ENCODE results near the gene PGM5.

PGM5 gene

DNA sequence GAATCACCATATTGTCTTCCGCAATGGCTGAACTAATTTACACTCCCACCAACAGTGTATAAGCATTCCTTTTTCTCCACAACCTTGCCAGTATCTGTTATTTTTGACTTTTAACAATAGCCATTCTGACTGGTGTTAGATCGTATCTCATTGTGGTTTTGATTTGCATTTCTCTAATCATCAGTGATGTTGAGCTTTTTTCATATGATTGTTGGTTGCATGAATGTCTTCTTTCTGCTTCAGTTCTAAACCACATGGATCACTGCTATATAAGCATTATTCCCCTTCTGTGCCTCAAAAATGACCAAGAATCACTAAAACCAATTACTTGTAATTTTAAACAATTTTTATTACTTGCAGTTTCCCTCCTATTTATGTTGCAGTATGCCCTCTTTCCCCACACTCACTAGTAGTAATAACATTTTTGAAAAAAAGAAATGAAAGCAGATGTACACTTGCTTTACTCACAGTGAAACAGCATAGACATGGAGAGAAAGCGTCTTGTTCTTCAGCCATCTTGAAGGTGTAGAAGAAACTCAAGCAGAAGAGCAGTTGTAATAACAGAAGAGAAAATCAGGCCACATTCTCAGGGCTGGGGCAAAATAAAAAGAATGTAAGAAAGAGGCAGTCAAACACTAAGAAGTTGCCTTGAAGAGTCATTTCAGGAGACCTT lies 188.8 kb downstream of the PGM5 start:
- no peak for DNase-seq

- DNase-seq: no peak
Observed at GRCh38 chr9:68546596-68547390, 190.4 kb downstream of the PGM5 start.

DNA sequence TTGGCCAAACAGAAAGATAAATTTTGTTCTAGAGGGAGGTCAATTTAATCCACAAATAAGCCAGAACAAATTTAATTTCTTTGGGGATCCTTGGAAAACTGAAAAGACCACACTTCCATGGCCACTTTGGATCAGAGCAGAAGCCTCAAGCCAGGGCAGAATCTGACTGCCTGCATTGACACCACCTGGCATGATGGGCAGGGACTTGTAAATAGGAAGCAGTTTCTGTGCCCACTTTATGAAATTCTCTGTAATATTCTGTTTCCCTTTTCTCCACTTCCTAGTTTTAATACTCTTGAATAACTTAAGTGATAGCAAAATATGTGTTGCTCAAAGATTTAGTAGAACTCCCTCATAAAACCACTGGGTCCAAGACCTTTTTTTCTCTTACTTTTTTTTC lies 191.0 kb downstream of the PGM5 start:
- DNase-seq: no peak

- no peak for DNase-seq
Observed at GRCh38 chr9:68548241-68548640, 191.8 kb downstream of the PGM5 start.

GRCh38 chr9:68551191-68551590 lies 194.8 kb downstream of the PGM5 start:
- no peak for DNase-seq

GRCh38 chr9:68552700-68553476 lies 196.5 kb downstream of the PGM5 start:
- DNase-seq: no peak

GRCh38 chr9:68555437-68556150 lies 199.2 kb downstream of the PGM5 start:
- no peak for DNase-seq

DNA sequence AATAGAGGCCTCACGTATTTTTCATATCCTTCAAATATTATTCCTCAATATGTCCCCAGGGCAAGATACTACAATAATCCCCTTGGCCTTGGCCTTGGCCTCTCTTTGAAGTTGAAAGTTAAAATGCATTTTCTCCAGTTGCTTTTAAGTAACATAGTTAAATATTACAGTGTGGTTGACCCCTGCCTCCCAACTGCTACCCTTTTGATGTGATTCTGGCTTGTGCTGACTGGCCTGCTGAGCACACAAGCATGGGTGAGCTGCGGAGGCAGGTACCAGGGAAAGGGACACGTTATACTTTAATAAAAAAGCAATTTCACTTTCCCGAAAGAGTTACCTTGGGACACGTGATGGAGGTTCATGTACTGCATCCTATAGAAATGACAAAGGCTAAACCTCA lies 202.1 kb downstream of the PGM5 start:
- DNase-seq: no peak

DNA sequence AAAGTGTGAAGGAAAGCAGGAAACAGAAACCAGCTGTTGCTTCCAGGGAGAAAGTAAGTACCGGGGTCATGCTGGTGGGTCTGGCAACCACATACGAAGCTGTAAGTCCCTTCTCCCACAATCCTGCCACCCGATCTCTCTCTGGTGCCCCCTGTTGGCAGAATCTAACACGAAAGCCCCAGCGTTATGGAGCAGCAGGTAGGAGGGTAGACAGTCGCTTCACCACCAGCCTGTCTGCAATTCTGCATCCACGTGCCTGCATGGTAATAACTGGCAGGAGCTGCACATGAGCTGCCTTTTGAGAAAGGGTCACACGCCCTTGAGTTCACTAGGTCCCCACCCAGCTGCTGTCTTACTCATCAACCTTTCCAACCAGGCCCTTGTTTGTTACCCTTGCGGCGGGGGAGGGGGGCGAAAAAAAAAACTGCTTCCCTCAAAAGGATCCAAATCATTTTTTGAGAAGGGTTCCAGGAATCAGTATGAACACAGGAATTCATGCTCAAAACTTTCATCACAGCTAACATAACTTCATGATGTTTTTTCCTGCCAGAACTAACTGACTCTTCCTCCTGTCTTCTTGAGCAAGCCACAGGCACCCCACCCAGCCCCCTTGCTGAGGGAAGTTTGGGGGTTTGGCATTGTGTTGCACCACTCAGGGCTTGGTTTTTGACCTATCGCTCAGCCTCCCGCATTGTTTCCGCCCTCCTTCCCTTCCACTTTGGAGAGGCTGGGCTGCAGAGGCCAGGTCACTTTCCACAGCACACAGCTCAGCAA lies 203.8 kb downstream of the PGM5 start:
- peak; percentile 3 for DNase-seq

DNA sequence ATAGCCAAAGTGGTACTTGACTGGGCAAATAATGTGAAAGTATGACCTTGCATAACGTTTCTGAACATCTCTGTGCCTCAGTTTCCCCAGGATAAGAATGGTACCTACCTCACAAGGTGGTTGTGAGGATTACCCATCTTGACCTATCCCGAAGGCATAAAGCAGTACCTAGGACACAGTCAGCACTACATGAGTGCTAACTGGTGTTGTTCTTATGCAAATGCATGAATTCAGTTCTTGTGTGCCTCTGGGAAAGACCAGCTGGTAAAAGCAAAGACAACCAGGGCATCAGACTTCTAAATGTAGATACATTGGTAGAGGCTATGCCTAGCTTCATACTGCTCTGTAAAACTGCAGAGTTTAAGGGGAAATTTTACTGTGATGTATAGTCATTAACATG lies 206.1 kb downstream of the PGM5 start:
- no peak for DNase-seq

GRCh38 chr9:68567565-68567964 lies 211.2 kb downstream of the PGM5 start:
- no peak for DNase-seq

- no peak for DNase-seq
Observed at GRCh38 chr9:68574150-68574549, 217.7 kb downstream of the PGM5 start.

GRCh38 chr9:68575817-68576216 lies 219.4 kb downstream of the PGM5 start:
- no peak for DNase-seq

DNA sequence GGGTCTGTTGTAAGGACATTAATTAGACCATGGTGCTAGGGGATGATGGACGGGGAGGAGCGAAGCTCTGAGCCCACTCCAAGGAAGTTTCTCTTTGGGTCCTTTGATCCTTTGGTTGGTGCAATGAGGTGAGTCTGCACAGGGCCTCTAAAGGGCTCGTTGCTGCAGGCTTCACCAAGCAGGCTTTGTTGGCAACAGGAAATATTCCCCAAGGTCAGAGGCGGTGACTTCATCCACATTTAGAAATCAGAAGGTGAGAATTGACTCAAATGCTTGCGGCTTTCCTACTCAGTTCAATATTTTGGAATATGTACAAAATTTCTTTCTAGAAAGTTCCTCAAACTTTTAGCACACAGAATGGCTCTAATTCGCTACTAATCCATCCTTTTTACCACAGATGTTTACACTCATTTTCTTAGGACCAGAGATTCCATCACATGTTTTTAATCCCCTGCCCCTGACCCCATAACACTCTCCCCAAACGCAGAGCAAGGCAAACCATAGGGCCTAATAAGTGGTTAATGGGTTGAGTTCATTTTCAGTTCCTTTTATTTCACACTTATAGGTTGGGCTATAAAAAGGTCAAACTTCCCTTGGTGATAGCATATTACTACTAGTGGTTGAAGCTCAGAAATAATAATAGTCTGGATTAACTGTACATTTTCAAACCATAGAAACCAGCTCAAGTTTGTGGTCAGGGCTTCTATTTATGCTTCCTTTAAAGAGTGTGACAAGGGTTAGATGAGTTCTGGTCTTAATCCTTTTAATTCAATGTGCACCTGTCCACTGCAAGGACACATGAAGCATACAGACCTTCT lies 221.6 kb downstream of the PGM5 start:
- DNase-seq: no peak
